H9 (cell line): ENCODE results near the gene KLHL14. TPM values are rescaled to one million over a fixed set of nuclear protein-coding genes. Genes with fewer than 3 reads are reported as not detected.

Source experiments
- DNase-seq: peaks from one replicate; pipeline ENCODE4 v3.0.0-alpha.2; 2017
- H2AFZ ChIP-seq: one replicate; pipeline ENCODE4 v1.6.1; 2013; ENCODE audit warnings: mild to moderate bottlenecking, low read length, control low read depth, moderate library complexity
- H2AK5ac ChIP-seq: 2 replicates; pipeline ENCODE4 v1.6.1; 2013; ENCODE audit warnings: low read length, control low read depth, mixed read lengths; ENCODE audit not compliant: insufficient read length
- H2BK120ac ChIP-seq: one replicate; pipeline ENCODE4 v1.6.1; 2013; ENCODE audit warnings: low read depth, mild to moderate bottlenecking, low read length, control low read depth, inconsistent platforms; ENCODE audit not compliant: poor library complexity, severe bottlenecking
- H2BK12ac ChIP-seq: 2 replicates; pipeline ENCODE4 v1.6.1; 2013; ENCODE audit warnings: low read length, control low read depth, mixed read lengths, low read depth; ENCODE audit not compliant: insufficient read length
- H2BK15ac ChIP-seq: 2 replicates; pipeline ENCODE4 v1.6.1; 2013; ENCODE audit warnings: low read depth, low read length, control low read depth
- H2BK20ac ChIP-seq: one replicate; pipeline ENCODE4 v1.6.1; 2013; ENCODE audit warnings: low read depth, mild to moderate bottlenecking, low read length, control low read depth, inconsistent platforms; ENCODE audit not compliant: poor library complexity, severe bottlenecking
- H2BK5ac ChIP-seq: 2 replicates; pipeline ENCODE4 v1.6.1; 2013; ENCODE audit warnings: low read length, control low read depth, mixed read lengths; ENCODE audit not compliant: insufficient read length
- H3K14ac ChIP-seq: 2 replicates; pipeline ENCODE4 v1.6.1; 2013; ENCODE audit warnings: low read length, control low read depth; ENCODE audit not compliant: insufficient read depth
- H3K18ac ChIP-seq: 2 replicates; pipeline ENCODE4 v1.6.1; 2013; ENCODE audit warnings: low read depth, mild to moderate bottlenecking, mixed read lengths, low read length, control low read depth; ENCODE audit not compliant: insufficient read length
- H3K23ac ChIP-seq: 2 replicates; pipeline ENCODE4 v1.6.1; 2013; ENCODE audit warnings: low read length, control low read depth, mixed read lengths, low read depth; ENCODE audit not compliant: insufficient read length
- H3K23me2 ChIP-seq: 2 replicates; pipeline ENCODE4 v1.6.1; 2013; ENCODE audit warnings: low read depth, mild to moderate bottlenecking, mixed read lengths, low read length, control low read depth; ENCODE audit not compliant: insufficient read length, poor library complexity, severe bottlenecking
- H3K27ac ChIP-seq: 2 replicates; pipeline ENCODE4 v1.5.1; 2013; ENCODE audit warnings: low read length, control low read depth, mixed read lengths, low read depth; ENCODE audit not compliant: insufficient read length
- H3K27me3 ChIP-seq: 2 replicates; pipeline ENCODE4 v1.6.1; 2013; ENCODE audit warnings: low read length, control low read depth, inconsistent platforms; ENCODE audit not compliant: insufficient read depth
- H3K4ac ChIP-seq: 2 replicates; pipeline ENCODE4 v1.6.1; 2013; ENCODE audit warnings: low read depth, mild to moderate bottlenecking, control low read depth, inconsistent platforms, low read length, moderate library complexity
- H3K4me1 ChIP-seq: 2 replicates; pipeline ENCODE4 v1.6.1; 2013; ENCODE audit warnings: low read length, control low read depth, inconsistent platforms; ENCODE audit not compliant: insufficient read depth
- H3K4me2 ChIP-seq: 2 replicates; pipeline ENCODE4 v1.6.1; 2013; ENCODE audit warnings: low read length, control low read depth, mixed read lengths; ENCODE audit not compliant: insufficient read length, insufficient read depth
- H3K56ac ChIP-seq: 2 replicates; pipeline ENCODE4 v1.6.1; 2013; ENCODE audit warnings: low read depth, mild to moderate bottlenecking, mixed read lengths, low read length, control low read depth; ENCODE audit not compliant: insufficient read length
- H3K79me1 ChIP-seq: 2 replicates; pipeline ENCODE4 v1.6.1; 2013; ENCODE audit warnings: low read depth, mild to moderate bottlenecking, moderate library complexity, low read length, control low read depth, inconsistent platforms; ENCODE audit not compliant: insufficient read depth, poor library complexity, severe bottlenecking
- H3K79me2 ChIP-seq: 2 replicates; pipeline ENCODE4 v1.6.1; 2013; ENCODE audit warnings: low read length, control low read depth, inconsistent platforms; ENCODE audit not compliant: insufficient read depth
- H3K9ac ChIP-seq: 2 replicates; pipeline ENCODE4 v1.6.1; 2013; ENCODE audit warnings: low read length, control low read depth, mixed read lengths; ENCODE audit not compliant: insufficient read length; ENCODE audit errors: extremely low read depth
- H3K9me3 ChIP-seq: one replicate; pipeline ENCODE4 v1.6.1; 2013; ENCODE audit warnings: low read depth, low read length, inconsistent platforms; ENCODE audit not compliant: control insufficient read depth
- H3T11ph ChIP-seq: one replicate; pipeline ENCODE4 v1.6.1; 2013; ENCODE audit warnings: mild to moderate bottlenecking, low read length, control low read depth, inconsistent platforms
- H4K20me1 ChIP-seq: one replicate; pipeline ENCODE4 v1.6.1; 2013; ENCODE audit not compliant: control insufficient read depth, insufficient read length, insufficient read depth
- H4K5ac ChIP-seq: 2 replicates; pipeline ENCODE4 v1.6.1; 2013; ENCODE audit warnings: low read depth, mild to moderate bottlenecking, mixed read lengths, low read length, control low read depth; ENCODE audit not compliant: insufficient read length
- H4K8ac ChIP-seq: replicated peaks from 2 replicates; pipeline ENCODE4 v1.6.1; 2013; ENCODE audit warnings: low read length, control low read depth, mixed read lengths, low read depth; ENCODE audit not compliant: insufficient read length
- H4K91ac ChIP-seq: 2 replicates; pipeline ENCODE4 v1.6.1; 2013; ENCODE audit warnings: low read depth, mild to moderate bottlenecking, moderate library complexity, mixed read lengths, low read length, control low read depth; ENCODE audit not compliant: insufficient read length
- H3K27ac Mint-ChIP-seq, 3 experiments: 2 replicates in 2 of 3; 3 replicates in 1 of 3; pipeline ENCODE4 v1.8.0; 2020 to 2021; ENCODE audit warnings: mixed read lengths in 3 of 3, mild to moderate bottlenecking in 1 of 3, moderate library complexity in 1 of 3
- H3K27me3 Mint-ChIP-seq: 2 replicates; pipeline ENCODE4 v1.8.0; 2021; ENCODE audit warnings: low read depth, mild to moderate bottlenecking, moderate library complexity, mixed read lengths
- H3K36me3 Mint-ChIP-seq, 3 experiments: 2 replicates in 2 of 3; 3 replicates in 1 of 3; pipeline ENCODE4 v1.8.0; 2020 to 2021; ENCODE audit warnings: low read depth in 3 of 3, mixed read lengths in 3 of 3; ENCODE audit not compliant: insufficient read depth in 1 of 3
- H3K4me1 Mint-ChIP-seq, 2 experiments: 2 replicates each; pipeline ENCODE4 v1.8.0; 2020; ENCODE audit warnings: mixed read lengths in 2 of 2
- H3K4me3 Mint-ChIP-seq, 2 experiments: 2 replicates in 1 of 2; 3 replicates in 1 of 2; pipeline ENCODE4 v1.8.0; 2020 to 2021; ENCODE audit warnings: mild to moderate bottlenecking in 2 of 2, mixed read lengths in 2 of 2, moderate library complexity in 1 of 2
- H3K9me3 Mint-ChIP-seq, 2 experiments: 2 replicates in 1 of 2; 3 replicates in 1 of 2; pipeline ENCODE4 v1.8.0; 2020; ENCODE audit warnings: mild to moderate bottlenecking in 2 of 2, mixed read lengths in 2 of 2, moderate library complexity in 1 of 2
- WGBS: extraction: QIAGEN DNeasy Blood & Tissue Kit; methylation state at CpG from one replicate; pipeline ENCODE4 v1.1.7; 2013; ENCODE audit warnings: missing lambda C conversion rate, low lambda C conversion rate, mixed read lengths; ENCODE audit not compliant: insufficient read length; ENCODE audit errors: extremely low coverage; 5-methylcytosine and 5-hydroxymethylcytosine counted together
- total RNA-seq: library from RNA; stranded (reverse); gene quantifications from 2 replicates; pipeline ENCODE4 v1.2.1, GENCODE V29; 2021
- TF ChIP-seq, protein P1 (sequence below): fragments of 200-600 bp; sonication (generic); conservative IDR thresholded peaks from 3 replicates; pipeline ENCODE4 v1.8.0; 2021; ENCODE audit warnings: antibody characterized with exemption, mild to moderate bottlenecking

Gene KLHL14
- total RNA-seq, 1 experiment from 2014 or later: 1.0 TPM

DNA sequence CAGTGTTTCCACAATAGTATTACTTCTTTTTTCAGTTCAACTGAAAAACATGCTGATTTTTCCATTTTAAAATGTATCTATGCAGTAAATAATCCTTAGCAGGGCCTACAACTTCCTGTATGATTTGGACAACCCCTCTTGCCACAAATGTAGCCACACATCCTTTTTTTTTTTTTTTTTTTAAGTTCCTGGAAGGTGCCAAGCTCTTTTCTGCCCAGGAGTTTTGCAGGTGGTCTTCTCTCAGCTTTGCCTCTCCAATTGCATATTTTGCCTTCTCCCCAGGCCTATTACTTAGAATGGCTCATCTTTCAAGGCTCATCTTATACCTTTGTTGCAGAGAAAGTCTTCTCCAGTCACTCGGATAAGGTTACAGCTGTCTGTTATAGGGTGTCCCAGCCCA, 11.6 kb downstream of the KLHL14 start:
- H3K56ac ChIP-seq: no peak overlapping the region
- no peak overlapping the region for H2BK12ac ChIP-seq
- no peak overlapping the region for H2AK5ac ChIP-seq
- H3K79me2 ChIP-seq: no peaks in the 10 kb centered on the region
- no peak overlapping the region for H2BK15ac ChIP-seq
- Mint-ChIP-seq H3K4me3 (no peak overlapping the region; a peak in 1 of 5 replicates), H3K27ac (peak overlapping the region in 1 of 3 experiments; percentile 34; a peak in 1 of 7 replicates), H3K9me3 (no peaks in the 10 kb centered on the region), H3K36me3 (peaks cover 0 to under 1% (median 0%) of the 10 kb centered on the region in 3 experiments; a peak in 2 of 7 replicates), H3K4me1 (peaks cover 45 to 47% of the 10 kb centered on the region in 2 experiments), H3K27me3 (no peaks in the 10 kb centered on the region)
- no peak overlapping the region for H3T11ph ChIP-seq
- H2BK5ac ChIP-seq: no peak overlapping the region
- no peaks in the 10 kb centered on the region for H3K79me1 ChIP-seq
- H3K9me3 ChIP-seq: no peaks in the 10 kb centered on the region
- H3K4ac ChIP-seq: no peak overlapping the region
- no peak overlapping the region for H4K5ac ChIP-seq
- no peak for DNase-seq
- H3K4me2 ChIP-seq: no peak overlapping the region
- no peak overlapping the region for H3K14ac ChIP-seq
- H3K23me2 ChIP-seq: no peaks in the 10 kb centered on the region
- TF ChIP-seq, protein P1, sequence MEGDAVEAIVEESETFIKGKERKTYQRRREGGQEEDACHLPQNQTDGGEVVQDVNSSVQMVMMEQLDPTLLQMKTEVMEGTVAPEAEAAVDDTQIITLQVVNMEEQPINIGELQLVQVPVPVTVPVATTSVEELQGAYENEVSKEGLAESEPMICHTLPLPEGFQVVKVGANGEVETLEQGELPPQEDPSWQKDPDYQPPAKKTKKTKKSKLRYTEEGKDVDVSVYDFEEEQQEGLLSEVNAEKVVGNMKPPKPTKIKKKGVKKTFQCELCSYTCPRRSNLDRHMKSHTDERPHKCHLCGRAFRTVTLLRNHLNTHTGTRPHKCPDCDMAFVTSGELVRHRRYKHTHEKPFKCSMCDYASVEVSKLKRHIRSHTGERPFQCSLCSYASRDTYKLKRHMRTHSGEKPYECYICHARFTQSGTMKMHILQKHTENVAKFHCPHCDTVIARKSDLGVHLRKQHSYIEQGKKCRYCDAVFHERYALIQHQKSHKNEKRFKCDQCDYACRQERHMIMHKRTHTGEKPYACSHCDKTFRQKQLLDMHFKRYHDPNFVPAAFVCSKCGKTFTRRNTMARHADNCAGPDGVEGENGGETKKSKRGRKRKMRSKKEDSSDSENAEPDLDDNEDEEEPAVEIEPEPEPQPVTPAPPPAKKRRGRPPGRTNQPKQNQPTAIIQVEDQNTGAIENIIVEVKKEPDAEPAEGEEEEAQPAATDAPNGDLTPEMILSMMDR: no peak
- H2BK120ac ChIP-seq: no peak overlapping the region
- no CpG with 5 or more reads among the region's 1 CpG for WGBS
- no peak overlapping the region for H2AFZ ChIP-seq
- H3K27me3 ChIP-seq: no peaks in the 10 kb centered on the region
- H3K18ac ChIP-seq: no peak overlapping the region
- H3K27ac ChIP-seq: no peak overlapping the region
- no peak overlapping the region for H2BK20ac ChIP-seq
- H3K9ac ChIP-seq: no peak overlapping the region
- H4K91ac ChIP-seq: no peak overlapping the region
- H3K4me1 ChIP-seq: no peaks in the 10 kb centered on the region
- H4K20me1 ChIP-seq: no peaks in the 10 kb centered on the region
- no peak overlapping the region for H3K23ac ChIP-seq
- no peak overlapping the region for H4K8ac ChIP-seq
